ENCODE measurements around the gene ADCY6.
"Not testable (repeated sequence)": the region's sequence is repeated elsewhere in the genome, so short reads cannot be mapped to it uniquely, and the experiment has no call there.

Gene ADCY6

DNA sequence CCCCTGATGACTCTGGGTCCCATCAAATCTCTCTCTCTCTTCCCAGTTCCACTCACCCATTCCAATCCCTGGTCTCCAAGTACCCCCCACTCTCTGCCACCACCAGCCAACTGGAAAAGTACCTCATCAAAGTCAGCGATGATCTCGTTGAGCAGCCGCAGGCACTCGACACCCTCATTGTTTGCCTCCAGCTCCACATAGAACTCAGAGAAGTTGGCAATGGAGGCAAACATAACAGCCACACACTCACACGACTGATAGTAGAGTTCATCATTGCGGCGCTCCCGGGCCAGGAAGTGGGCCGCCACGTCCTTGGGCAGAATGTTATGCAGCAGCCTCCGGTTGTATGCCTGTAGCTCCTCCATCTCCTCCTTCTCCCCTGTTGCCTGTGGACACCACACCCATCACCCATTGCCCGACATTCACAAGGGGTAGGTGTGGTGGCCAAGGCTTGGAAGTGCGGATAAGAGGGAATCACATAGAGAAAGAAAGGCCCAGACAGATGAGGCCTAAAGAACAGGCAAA is 17.2 kb downstream of the ADCY6 start:
- intact Hi-C loops (cut with DNase I), result no loop called here
- no peak for DNase-seq

DNA sequence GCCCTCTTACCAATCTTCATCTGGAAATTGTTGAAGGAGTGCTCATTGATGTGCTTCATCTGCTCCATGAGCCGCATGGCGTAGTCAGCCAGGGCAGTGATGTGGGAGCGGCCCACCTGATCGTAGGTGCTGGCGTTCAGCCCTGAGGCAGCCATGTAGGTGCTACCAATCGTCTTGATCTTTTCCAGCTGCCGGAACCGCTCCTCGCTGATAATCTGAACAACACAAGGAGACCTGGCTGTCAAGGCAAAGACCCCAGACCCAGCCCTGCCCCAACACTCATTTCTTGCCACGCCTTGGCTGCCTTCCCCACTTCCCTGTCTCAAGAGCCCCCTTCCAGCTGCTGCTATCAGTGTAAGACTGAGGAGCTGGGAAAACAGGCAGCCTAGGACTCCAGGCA is 18.1 kb downstream of the ADCY6 start:
- DNase-seq, result no peak
- intact Hi-C loops (cut with DNase I), result no loop called here

DNA sequence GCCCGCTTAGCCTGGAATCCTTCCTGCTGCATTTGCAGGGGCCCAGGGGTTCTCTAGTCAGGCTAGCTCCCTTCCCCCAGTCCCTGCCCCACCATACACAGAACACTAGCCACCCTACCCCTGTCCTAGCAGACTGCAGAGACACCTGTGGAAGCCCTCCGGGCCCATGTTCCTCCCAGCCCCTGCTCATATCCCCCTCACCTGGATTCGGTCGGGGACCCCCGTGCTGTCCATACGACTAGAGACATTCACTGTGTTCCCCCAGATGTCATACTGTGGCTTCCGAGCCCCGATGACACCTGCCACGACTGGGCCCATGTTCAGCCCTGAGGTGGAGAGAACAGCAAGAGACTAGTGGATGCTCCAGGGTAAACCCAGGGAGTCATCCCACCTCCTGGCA is 20.2 kb downstream of the ADCY6 start:
- DNase-seq, result no peak
- intact Hi-C loops (cut with DNase I), result no loop called here

DNA sequence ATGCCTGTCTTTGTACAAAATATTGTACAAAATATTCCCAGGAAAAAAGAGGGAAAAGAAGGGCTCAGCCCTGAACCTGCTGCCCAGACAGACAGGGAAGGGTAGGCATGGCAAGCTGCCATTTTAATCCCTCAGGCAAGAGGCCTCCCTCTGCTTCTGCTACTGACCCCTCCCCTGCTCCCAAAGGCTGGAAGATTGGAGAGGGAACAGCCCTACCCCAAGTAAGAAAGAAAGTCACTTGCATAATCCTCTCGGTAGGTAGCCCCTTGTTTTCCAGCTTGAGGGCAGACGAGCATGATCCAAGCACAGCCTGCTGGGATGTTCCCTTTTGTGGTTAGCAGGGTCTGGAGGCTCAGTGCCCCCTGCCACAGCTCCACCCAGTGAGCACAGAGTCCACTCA is 20.7 kb downstream of the ADCY6 start:
- DNase-seq, result no peak
- intact Hi-C loops (cut with DNase I), result no loop called here

DNA sequence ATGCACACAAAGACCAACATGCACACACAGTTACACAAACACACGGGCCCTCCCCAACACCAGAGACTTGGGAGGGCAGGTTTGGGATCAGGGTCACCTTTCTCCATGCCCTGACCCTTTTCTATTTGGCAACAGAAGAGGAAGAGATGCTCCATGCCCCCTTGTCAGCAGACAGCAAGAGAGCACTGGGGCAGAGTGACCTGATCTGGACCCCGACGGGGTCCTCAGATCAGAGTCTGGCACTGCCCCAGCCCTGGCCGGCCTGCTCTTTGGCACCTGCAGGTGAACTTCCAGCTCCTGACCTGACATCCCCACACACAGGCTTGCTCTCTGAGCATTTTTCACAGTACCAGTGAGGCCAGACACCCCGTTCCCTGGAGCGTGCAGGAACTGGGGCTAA is 21.4 kb downstream of the ADCY6 start:
- intact Hi-C loops (cut with DNase I), result no loop called here
- DNase-seq, result no peak

DNA sequence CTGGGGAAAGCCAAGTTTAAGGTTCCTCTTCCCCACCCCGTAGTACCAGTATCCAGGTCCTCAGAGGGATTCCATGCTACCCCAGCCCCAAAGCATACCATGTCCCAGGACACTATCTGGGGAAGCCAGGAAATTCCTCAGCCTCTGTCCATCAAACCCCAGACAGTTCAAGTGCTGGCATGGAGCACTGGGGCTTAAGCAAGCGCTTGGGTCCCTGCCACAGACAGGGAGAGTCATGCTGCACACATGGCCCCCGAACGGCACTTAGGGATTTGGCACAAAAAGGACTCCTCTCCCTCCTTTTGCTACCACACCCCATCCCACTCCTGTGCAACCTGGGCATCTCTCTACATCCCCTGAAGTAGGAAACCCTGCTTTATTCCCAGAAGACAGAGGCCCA is 21.8 kb downstream of the ADCY6 start:
- intact Hi-C loops (cut with DNase I), result no loop called here
- DNase-seq, result no peak

DNA sequence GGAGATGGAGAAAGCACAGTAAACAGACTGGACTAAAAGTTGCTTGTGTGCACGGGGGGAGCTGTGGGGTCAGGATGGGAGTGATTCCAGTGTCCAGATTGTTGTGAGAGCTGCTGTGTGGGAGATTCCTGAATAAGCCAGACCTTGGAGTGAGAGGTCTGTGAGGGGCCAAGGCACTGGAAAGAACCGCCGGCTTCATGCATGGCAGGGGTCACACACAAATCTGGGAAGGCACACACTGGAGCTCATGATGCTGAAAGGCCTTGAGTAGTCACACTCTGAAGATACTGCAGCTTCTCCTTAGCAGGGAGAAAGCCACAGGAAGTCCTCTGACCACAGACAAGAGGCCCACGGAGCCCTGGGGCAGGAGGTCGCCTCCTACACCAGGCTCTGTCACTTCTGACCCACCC is 23.1 kb downstream of the ADCY6 start:
- no peak for DNase-seq
- intact Hi-C loops (cut with DNase I), result no loop called here

DNA sequence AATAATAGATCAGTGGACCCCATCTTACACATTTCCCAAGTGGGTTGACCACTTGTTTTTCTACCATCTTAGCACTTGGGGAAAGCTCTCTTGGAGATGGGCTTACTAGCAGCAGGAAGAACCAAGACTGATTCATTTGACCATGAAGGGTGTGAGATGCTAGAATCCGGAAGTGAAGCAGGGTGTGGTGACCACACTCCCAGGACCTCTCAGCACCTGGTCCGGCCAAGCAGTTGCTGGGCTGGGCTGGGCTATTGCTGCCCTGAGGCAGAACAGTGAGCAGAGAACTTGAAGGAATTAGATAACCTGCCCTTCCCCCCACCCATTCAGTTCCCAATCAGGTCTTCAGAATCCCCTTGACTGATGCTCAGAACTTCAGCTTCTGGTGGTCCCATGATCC is 24.4 kb downstream of the ADCY6 start:
- DNase-seq, result no peak

DNA sequence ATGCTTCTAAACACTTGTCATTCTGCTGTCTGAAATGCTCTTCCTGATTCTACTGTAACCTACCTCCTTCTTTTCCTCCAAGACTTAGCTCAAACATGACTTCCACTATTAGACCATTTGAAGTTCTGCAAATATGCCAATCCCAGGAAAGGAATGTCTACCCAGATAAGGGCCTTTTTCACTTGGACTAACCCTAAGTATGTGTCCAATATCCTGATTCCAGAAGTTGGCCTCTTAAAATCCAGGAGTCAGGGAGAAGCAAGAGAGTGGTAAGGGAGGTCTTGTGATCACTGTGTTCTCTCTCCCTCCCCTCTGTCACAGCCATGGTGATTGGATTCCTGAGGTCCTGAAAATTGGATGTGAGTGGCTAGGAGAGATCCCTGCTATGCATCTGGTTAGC is 30.2 kb downstream of the ADCY6 start:
- intact Hi-C loops (cut with DNase I), result no loop called here
- no peak for DNase-seq

More for the DNA sequence above, 24.4 kb downstream of the ADCY6 start:
- intact Hi-C loops (cut with DNase I), result no loop called here

DNA sequence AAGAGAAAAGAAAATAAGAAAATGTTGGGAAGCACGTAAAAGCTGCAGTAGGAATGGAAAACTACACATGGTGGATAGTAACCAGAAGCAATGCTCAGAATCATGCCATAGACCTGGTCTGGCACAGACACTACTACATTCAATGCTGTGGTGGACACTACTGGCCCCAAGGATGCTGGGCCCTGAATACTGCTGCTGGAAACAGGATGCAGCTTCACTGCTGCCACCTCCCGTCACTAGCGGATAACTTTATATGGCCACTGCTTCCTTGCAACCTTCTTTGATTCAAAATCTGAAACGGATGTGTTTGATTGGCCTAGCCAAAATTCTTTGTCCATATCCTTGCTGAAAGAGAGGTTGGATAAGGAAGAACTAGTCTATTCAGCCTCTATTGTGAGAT is 30.7 kb downstream of the ADCY6 start:
- intact Hi-C loops (cut with DNase I), result no loop called here
- no peak for DNase-seq

DNA sequence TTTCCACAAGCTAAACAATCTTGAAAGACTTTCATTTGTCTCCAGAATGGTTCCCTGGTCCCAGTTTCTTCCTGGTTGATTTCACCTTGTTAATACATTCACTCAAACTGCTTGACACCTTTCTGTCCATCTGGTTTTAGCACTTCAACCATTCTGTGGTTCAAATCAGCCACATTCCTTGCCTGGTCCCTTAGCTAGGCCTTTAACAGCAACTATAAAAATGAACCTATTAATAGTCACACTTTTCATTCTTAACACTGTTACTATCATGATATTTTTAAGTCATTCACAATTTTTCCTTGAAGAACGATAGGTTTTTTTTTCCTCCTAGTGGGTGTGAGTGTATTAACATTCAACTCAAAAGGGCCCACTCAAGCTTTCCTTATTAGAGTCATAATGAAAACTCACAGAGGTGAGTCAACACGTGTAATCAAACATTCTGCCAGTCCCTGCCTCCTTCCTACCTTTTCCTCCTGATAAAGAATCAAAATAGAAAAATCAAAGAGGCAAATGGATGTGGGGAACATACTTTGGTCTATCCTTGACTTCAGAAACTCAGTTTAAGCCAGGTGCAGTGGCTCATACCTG is 38.0 kb downstream of the ADCY6 start:
- intact Hi-C loops (cut with DNase I), result no loop called here
- DNase-seq, result peak in 4 of 42 donors; percentile 17 to 38 (median 22)

DNA sequence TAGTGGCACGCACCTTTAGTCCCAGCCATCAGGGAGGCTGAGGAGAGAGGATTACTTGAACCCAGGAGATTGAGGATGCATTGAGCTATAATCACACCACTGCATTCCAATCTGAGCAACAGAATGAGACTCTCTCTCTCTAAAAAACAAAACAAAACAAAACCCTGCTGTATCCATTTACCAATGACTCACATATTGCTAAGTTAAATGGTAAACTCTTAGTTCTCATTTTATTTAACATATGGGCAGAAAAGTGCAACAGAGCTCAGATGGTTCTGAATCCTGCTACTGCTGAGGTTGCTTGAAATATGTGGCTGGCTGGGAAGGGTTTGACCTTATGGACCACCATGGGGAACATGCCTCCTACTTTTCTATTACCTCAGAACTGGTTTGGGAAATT is 38.7 kb downstream of the ADCY6 start:
- no peak for DNase-seq
- intact Hi-C loops (cut with DNase I), result no loop called here

DNA sequence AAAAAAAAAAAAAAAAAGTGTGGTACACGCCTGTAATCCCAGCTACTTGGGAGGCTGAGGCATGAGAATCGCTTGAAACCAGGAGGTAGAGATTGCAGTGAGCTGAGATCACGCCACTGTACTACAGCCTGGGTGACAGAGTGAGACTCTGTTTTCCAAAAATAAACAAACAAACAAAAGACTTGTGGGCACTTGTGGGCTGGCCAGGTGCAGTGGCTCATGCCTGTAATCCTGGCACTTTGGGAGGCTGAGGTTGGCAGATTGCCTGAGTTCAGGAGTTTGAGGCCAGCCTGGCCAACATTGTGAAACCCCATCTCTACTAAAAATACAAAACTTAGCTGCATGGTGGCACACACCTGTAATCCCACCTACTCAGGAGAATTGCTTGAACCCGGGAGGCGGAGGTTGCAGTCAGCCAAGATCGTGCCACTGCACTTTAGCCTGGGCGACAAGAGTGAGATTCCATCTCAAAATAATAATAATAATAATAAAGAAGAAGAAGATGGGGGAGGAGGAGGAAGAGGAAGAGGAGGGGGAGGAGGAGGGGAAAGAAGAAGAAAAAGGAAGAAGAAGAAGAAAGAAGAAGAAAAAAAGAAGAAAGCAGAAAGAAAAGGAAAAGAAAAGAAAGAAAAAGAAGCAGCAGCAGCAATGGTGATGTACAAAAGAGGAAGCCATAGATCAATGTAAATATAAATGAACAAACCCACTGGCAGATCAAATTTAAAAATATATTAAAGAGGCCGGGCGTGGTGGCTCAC is 44.5 kb downstream of the ADCY6 start:
- intact Hi-C loops (cut with DNase I), result no loop called here
- no peak for DNase-seq

DNA sequence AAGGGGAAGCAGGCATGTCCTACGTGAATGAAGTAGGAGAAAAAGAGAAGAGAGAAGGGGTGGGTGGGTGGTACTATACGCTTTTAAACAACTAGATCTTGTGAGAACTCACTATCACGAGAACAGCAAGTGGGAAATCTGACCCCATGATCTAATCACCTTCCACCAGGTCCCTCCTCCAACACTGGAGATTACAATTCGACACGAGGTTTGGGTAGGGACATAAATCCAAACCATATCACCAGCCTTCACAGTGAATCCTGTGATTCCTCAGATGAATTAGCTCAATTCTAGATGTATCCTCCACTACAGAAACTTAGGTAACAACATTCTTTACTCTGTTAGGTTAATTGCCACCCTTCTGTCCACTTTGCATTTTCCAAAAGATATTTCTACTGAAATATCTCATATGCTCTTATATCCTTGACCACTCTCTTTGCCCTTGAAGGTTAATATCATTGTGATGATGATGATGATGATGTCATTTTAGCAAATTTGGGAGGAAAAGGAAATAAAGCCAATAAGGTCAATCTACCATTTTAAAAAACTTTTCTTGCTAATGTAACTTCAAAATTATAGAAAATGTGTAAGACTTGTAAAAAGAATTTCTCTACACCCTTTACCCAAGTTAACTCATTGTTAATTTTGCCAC is 49.1 kb downstream of the ADCY6 start:
- intact Hi-C loops (cut with DNase I), result no loop called here
- no peak for DNase-seq

DNA sequence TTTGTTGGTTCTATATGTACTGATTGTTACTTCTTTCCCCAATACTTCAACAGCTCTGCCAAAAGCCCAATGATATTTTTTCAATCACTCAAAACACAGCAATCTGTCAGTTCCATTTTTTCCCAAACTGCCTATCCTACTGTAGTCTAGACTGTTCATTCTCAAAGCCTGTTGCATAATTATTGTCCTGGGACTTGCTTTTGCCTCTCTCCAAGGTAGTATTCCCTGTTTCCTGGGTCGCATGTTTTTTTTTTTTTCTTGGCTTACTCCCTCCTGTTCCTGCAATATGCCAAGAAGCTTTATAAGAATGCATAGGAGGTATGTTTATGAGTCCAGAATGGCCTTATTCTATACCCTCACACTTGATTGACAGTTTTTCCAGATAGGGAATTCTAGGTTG is 52.4 kb downstream of the ADCY6 start:
- intact Hi-C loops (cut with DNase I), result no loop called here

DNA sequence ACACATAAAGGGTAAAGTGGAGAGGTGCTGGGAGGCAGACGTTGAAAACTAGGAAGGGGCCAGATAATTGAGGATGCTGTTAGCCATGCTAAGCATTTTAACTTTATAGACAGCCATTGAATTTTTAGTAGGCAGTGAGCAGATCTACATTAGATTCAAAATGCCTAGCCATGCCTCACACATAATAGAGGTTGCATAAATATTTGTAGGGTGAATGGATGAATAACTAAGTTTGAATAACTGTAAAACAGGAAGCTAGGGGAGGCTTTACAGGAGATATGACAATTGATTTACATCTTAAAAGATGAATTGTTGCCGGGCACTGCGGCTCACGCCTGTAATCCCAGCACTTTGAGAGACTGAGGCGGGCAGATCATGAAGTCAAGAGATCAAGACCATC is 60.1 kb downstream of the ADCY6 start:
- no peak for DNase-seq
- intact Hi-C loops (cut with DNase I), result no loop called here

More for the DNA sequence above, 52.4 kb downstream of the ADCY6 start:
- no peak for DNase-seq

DNA sequence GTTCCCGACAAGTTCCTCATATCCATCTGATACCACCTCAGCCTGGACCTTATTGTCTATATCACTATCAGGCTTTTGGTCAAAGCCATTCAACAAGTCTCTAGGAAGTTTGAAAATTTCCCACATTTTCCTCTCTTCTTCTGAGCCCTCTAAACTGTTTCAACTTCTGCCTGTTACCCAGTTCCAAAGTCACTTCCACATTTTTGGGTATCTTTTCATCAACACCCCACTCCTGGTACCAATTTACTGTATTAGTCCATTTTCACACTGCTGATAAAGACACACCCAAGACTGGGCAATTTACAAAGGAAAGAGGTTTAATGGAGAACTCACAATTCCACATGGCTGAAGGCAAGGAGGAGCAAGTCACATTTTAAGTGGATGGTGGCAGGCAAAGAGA is 68.2 kb downstream of the ADCY6 start:
- intact Hi-C loops (cut with DNase I); DNase-seq: not testable (repeated sequence)

DNA sequence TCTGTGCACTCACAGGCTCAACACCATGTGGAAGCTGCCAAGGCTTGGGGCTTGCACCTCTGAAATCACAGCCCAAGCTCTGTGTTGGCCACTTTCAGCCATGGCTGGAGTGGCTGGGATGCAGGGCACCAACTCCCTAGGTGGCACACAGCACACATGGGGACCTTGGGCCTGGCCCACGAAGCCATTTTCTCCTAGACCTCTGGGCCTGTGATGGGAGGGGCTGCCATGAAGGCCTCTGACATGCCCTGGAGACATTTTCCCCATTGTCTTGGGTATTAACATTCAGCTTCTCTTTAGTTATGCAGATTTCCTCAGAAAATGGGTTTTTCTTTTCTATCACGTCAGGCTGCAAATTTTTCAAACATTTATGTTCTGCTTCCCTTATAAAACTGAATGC is 68.7 kb downstream of the ADCY6 start:
- intact Hi-C loops (cut with DNase I); DNase-seq: not testable (repeated sequence)

DNA sequence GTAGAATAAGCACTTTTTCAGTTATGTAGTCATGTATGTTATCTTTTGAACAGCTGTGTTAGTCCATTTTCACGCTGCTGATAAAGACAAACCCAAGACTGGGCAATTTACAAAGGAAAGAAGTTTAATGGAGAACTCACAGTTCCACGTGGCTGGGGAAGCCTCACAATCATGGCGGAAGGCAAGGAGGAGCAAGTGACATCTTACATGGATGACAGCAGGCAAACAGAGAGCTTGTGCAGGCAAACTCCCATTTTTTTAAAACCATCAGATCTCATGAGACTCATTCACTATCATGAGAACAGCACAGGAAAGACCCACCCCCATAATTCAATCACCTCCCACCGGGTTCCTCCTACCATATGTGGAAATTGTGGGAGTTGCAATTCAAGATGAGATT is 69.9 kb downstream of the ADCY6 start:
- DNase-seq, result not testable (repeated sequence)
- intact Hi-C loops (cut with DNase I), result loop anchor here (5.0 kb wide), 1 partner anchor 37 kb away; the partner anchor contains the start of gene KANSL2

DNA sequence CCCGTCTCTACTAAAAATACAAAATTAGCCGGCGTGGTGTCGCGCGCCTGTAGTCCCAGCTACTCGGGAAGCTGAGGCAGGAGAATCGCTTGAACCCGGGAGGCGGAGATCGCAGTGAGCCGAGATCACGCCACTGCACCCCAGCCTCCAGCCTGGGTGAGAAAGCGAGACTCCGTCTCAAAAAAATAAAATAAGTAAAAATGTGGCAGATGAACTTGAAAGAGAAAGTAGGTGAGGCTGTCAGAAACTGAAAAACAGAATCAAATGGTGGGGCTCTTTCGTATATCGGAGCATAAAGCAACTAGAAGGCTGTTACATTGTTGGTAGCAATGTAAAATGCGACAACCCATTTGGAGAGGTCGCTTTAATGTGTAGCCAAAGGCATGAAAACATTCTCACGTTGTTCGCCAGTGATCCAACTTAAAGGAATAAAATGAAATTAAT is 71.6 kb downstream of the ADCY6 start:
- intact Hi-C loops (cut with DNase I), result loop anchor here (5.0 kb wide), 1 partner anchor 35 kb away; the partner anchor contains the start of gene KANSL2

More for the DNA sequence above, 71.6 kb downstream of the ADCY6 start:
- peak in 1 of 42 donors; percentile 2 for DNase-seq
